ENCODE results near the gene KRTAP4-5.
"Not testable (repeated sequence)": the region's sequence is repeated elsewhere in the genome, so short reads cannot be mapped to it uniquely, and the experiment has no call there.

KRTAP4-5 gene

GRCh38 chr17:41105347-41105746 lies 44.3 kb downstream of the KRTAP4-5 start, which contains the start of gene KRTAP4-9:
Gene KRTAP4-9 (plus strand): TSS chr17:41105389. CDS start chr17:41105389, 0 bp downstream.
- not testable (repeated sequence) for DNase-seq

DNA sequence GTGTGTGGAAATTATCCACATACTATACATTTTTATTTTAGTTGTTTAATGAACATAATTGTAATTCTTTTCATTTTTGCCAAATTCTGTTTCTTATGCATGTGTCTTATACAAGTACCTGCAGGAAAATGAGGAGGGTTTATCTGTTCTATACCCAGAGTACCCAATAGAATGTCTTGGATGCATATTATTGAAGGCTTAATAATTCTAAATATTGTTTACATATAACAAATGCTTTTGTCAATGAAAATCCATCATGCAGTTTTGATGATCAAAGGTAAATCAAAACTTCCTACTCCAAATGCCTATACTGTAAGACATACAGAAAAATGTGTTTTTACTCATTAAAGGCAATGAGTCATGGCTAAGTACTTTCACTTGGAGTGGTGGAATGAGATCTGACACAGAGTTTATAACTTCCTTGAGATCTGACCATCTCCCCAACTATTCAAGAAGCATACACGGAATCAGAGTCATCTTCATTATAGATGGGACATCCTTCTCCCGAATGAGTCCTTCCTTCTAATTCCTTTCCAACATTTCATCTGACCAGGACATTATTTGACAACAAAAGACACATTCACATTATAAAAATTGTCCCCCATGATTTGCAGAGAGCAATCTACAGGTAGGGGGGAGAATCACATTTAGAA lies 45.1 kb downstream of the KRTAP4-5 start:
- DNase-seq = peak; percentile 53

DNA sequence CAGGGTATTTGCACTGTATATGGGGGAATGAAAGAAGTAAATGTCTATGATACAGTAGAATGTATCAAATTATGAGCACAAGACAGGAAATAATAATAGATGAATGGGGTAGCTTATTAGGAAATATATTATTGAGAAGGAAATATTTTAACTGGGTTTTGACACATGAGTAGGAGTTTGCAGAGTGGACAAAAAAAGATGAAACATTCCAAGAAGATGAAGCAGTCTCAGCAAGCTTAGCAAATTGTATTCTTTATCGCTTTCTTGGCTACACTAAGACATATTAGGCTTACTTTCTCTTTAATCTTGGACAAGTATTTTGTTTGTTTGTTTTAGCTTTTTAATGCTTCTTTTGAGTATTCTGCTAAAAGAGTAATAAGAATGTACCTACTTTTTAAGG lies 45.7 kb downstream of the KRTAP4-5 start:
- no peak for DNase-seq

DNA sequence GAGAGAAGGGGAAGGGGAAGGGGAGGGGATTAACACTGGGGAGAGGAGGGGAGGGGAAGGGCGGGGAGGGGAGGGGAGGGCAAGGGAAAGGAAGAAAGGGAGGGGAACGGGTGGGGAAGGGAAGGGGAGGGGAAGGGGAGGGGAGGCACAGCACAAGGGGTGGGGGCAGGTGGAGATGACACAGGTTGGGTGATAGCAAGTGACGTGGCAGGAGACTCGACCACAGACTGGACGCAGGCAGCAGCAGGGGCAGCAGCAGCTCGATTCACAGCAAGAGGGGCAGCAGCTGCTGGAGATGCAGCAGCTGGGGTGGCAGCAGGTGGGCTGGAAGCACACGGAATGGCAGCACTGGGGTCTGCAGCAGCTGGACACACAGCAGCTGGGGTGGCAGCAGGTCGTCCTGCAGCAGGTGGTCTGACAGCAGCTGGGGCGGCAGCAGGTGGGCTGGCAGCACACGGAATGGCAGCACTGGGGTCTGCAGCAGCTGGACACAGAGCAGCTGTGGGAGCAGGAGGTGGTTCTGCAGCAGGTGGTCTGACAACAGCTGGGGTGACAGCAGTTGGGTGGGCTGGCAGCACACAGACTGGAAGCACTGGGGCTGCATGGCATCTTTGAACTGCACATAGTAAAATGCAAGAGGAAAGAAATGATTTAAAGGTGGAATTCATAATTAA lies 47.9 kb downstream of the KRTAP4-5 start, which contains the start of gene KRTAP4-16:
KRTAP4-16 (minus strand) TSS at position 624 of the 674 bp plus-strand sequence; CDS start at position 624, 0 bp downstream.
- no peak for DNase-seq

GRCh38 chr17:41099682-41100480 lies 49.7 kb downstream of the KRTAP4-5 start:
- not testable (repeated sequence) for DNase-seq

Data from kidney glomerular epithelial cell (primary cell).